SK-N-SH (cell line): ENCODE data around the gene OBSL1. TPM values are rescaled to one million over a fixed set of nuclear protein-coding genes. Genes with fewer than 3 reads are reported as not detected.

Experiments
- CTCF ChIA-PET: fragments of 300-600, 350-600 bp; formaldehyde crosslinking; extraction: SDS; loops from one replicate; lab custom pipeline; 2021; lab: Yijun Ruan, JAX
- POLR2A ChIA-PET: fragments of 350-600 bp; sonication (Branson Sonifier 250); formaldehyde crosslinking; extraction: SDS; loops from one replicate; lab custom pipeline; 2020; ENCODE audit warnings: antibody characterized with exemption, inconsistent platforms; lab: Yijun Ruan, JAX
- DNase-seq: peaks from one replicate; pipeline ENCODE4 v3.0.0; 2012
- H2AFZ ChIP-seq: fragments of 200-600 bp; sonication (generic); 2 replicates; pipeline ENCODE4 v1.8.1; 2016; ENCODE audit warnings: antibody characterized with exemption, mild to moderate bottlenecking, low read depth
- H3F3A ChIP-seq: fragments of 200-600 bp; sonication (generic); replicated peaks from 2 replicates; pipeline ENCODE3; 2016; ENCODE audit warnings: antibody characterized with exemption, mild to moderate bottlenecking; ENCODE audit not compliant: insufficient read depth
- H3K27ac ChIP-seq, 2 experiments: fragments of 200-500 bp in 1 of 2; fragments of 200-600 bp in 1 of 2; sonication (Bioruptor generic) in 1 of 2; sonication (generic), shearing (Covaris generic) in 1 of 2; 2 replicates each; pipeline versions ENCODE4 v1.5.1 to v1.6.1; 2014 to 2016; ENCODE audit warnings: low read depth in 2 of 2, inconsistent platforms in 1 of 2, low read length in 1 of 2, mild to moderate bottlenecking in 1 of 2, mixed read lengths in 1 of 2
- H3K27me3 ChIP-seq: fragments of 200-600 bp; sonication (generic), shearing (Covaris generic); 2 replicates; pipeline ENCODE4 v1.6.1; 2016; ENCODE audit warnings: mixed run types; ENCODE audit not compliant: insufficient read depth
- H3K36me3 ChIP-seq, 2 experiments: fragments of 200-500 bp in 1 of 2; fragments of 200-600 bp in 1 of 2; sonication (Bioruptor generic) in 1 of 2; sonication (generic) in 1 of 2; replicated peaks in 1 of 2; 2 replicates each; pipeline versions ENCODE3 to v1.5.1; 2014 to 2016; ENCODE audit warnings: low read length in 1 of 2, mild to moderate bottlenecking in 1 of 2; ENCODE audit not compliant: insufficient read depth in 2 of 2, control insufficient read depth in 1 of 2
- H3K4me1 ChIP-seq, 2 experiments: fragments of 200-500 bp in 1 of 2; fragments of 200-600 bp in 1 of 2; sonication (Bioruptor generic) in 1 of 2; sonication (generic), shearing (Covaris generic) in 1 of 2; 2 replicates each; pipeline versions ENCODE4 v1.5.1 to v1.6.1; 2014 to 2016; ENCODE audit warnings: low read depth in 1 of 2, low read length in 1 of 2, mixed run types in 1 of 2; ENCODE audit not compliant: insufficient read depth in 2 of 2, control insufficient read depth in 1 of 2
- H3K4me2 ChIP-seq: fragments of 200-600 bp; sonication (generic), shearing (Covaris generic); 2 replicates; pipeline ENCODE4 v1.6.1; 2017; ENCODE audit warnings: mixed run types
- H3K4me3 ChIP-seq, 2 experiments: fragments of 200-500 bp in 1 of 2; fragments of 200-600 bp in 1 of 2; sonication (Bioruptor generic) in 1 of 2; sonication (generic), shearing (Covaris generic) in 1 of 2; 2 replicates each; pipeline versions ENCODE4 v1.5.1 to v1.8.1; 2014 to 2016; ENCODE audit warnings: low read depth in 2 of 2, inconsistent platforms in 1 of 2, low read length in 1 of 2, mild to moderate bottlenecking in 1 of 2, mixed read lengths in 1 of 2, moderate library complexity in 1 of 2
- H3K79me2 ChIP-seq: fragments of 200-600 bp; sonication (generic); 2 replicates; pipeline ENCODE4 v1.8.1; 2017; ENCODE audit warnings: mild to moderate bottlenecking; ENCODE audit not compliant: insufficient read depth
- H3K9ac ChIP-seq: fragments of 200-600 bp; sonication (generic); 2 replicates; pipeline ENCODE4 v1.6.1; 2017; ENCODE audit warnings: mixed run types
- H3K9me2 ChIP-seq: fragments of 200-600 bp; sonication (generic); 2 replicates; pipeline ENCODE4 v1.6.1; 2017; ENCODE audit warnings: mixed run types
- H3K9me3 ChIP-seq: fragments of 200-600 bp; sonication (generic); 2 replicates; pipeline ENCODE4 v1.6.1; 2017; ENCODE audit warnings: mixed run types, mild to moderate bottlenecking, moderate library complexity
- H4K20me1 ChIP-seq: fragments of 200-600 bp; sonication (generic); 2 replicates; pipeline ENCODE4 v1.6.1; 2017; ENCODE audit warnings: mild to moderate bottlenecking, mixed run types; ENCODE audit not compliant: insufficient read depth
- CHD2 ChIP-seq: fragments of 150-350 bp; IDR thresholded peaks from 2 replicates; pipeline ENCODE4 v1.6.1; 2018; ENCODE audit warnings: low read length; ENCODE audit not compliant: partially characterized antibody
- GATA2 ChIP-seq: sonication (generic); formaldehyde crosslinking; IDR thresholded peaks from 2 replicates; pipeline ENCODE4 v1.5.0; 2020; ENCODE audit warnings: mild to moderate bottlenecking, missing genetic modification reagents
- JUND ChIP-seq: IDR thresholded peaks from 2 replicates; pipeline ENCODE4 v1.4.0; 2012
- MXI1 ChIP-seq: IDR thresholded peaks from 2 replicates; pipeline ENCODE4 v1.6.1; 2012; ENCODE audit warnings: mild to moderate bottlenecking, low read depth, low read length, improper control_type of control experiment
- NRF1 ChIP-seq: IDR thresholded peaks from 2 replicates; pipeline ENCODE4 v1.6.1; 2012; ENCODE audit warnings: low read depth, mild to moderate bottlenecking, low read length
- RAD21 ChIP-seq: IDR thresholded peaks from 2 replicates; pipeline ENCODE4 v1.6.1; 2012; ENCODE audit warnings: mild to moderate bottlenecking, low read length
- RXRA ChIP-seq: IDR thresholded peaks from 2 replicates; pipeline ENCODE4 v1.4.0; 2012; ENCODE audit warnings: low read depth, mild to moderate bottlenecking, borderline replicate concordance
- SIN3A ChIP-seq: IDR thresholded peaks from 2 replicates; pipeline ENCODE4 v1.6.1; 2012; ENCODE audit warnings: low read depth, mild to moderate bottlenecking, low read length, moderate library complexity, borderline replicate concordance
- SMC3 ChIP-seq: IDR thresholded peaks from 2 replicates; pipeline ENCODE4 v1.6.1; 2012; ENCODE audit warnings: low read depth, low read length, improper control_type of control experiment
- USF2 ChIP-seq: fragments of 150-350 bp; IDR thresholded peaks from 2 replicates; pipeline ENCODE4 v1.6.1; 2017; ENCODE audit warnings: antibody characterized with exemption, low read length, low read depth, borderline replicate concordance
- WGBS: methylation state at CpG from one replicate; pipeline ENCODE4 v1.1.6; 2017; ENCODE audit warnings: low lambda C conversion rate; 5-methylcytosine and 5-hydroxymethylcytosine counted together
- polyA plus RNA-seq, 3 experiments: library from polyadenylated mRNA; depleted of rRNA; stranded (reverse); fragments of >200 nt; gene quantifications; 2 replicates each; pipeline ENCODE4 v1.2.3, GENCODE V29; 2012
- TF ChIP-seq, protein P1 (sequence below): IDR thresholded peaks from 2 replicates; pipeline ENCODE4; 2012
- TF ChIP-seq, protein P2 (sequence below): IDR thresholded peaks from 2 replicates; pipeline ENCODE4 v1.4.0; 2012; ENCODE audit warnings: low read depth, borderline replicate concordance

The OBSL1 gene
- polyA plus RNA-seq, 1 of the 3 experiments (the other 2 are of a cell fraction) = 93.0 TPM

DNA sequence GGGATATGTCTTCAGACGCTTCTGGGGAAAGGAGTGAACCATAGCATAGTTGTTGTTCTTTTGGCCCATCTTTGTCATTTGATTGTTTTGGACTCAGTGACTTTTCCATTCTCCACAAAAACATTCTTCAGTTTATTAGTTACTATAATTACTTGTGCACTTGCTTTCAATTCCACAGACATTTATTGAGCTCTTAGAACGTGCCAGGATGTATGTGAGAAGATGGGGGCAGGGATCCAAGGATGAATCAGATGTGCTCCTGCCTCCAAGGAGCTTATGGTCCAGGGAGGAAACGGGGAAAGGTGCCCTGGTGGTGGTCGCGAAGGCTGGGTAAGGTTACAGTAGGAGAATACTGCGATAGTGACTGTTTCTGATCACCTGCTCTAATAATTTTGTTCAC is 49.2 kb upstream of the OBSL1 start:
- H3K9ac ChIP-seq = no peak overlapping the region
- no peak overlapping the region for H3K4me3 ChIP-seq
- WGBS = 78% methylated on average over 6 of the region's 6 CpGs
- H3K4me1 ChIP-seq = no peaks in the 10 kb centered on the region
- TF ChIP-seq SIN3A = no peak
- no peak for TF ChIP-seq NRF1
- TF ChIP-seq, protein P1, sequence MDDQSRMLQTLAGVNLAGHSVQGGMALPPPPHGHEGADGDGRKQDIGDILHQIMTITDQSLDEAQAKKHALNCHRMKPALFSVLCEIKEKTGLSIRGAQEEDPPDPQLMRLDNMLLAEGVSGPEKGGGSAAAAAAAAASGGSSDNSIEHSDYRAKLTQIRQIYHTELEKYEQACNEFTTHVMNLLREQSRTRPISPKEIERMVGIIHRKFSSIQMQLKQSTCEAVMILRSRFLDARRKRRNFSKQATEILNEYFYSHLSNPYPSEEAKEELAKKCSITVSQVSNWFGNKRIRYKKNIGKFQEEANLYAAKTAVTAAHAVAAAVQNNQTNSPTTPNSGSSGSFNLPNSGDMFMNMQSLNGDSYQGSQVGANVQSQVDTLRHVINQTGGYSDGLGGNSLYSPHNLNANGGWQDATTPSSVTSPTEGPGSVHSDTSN = no peak
- no peak for TF ChIP-seq MXI1
- TF ChIP-seq SMC3 = no peak
- no peak for TF ChIP-seq CHD2
- TF ChIP-seq GATA2 = no peak
- H3K4me2 ChIP-seq = no peak overlapping the region
- no peak overlapping the region for H3K27ac ChIP-seq
- ChIA-PET POLR2A (no interaction called here), CTCF (interaction anchor here (0.6 to 1.6 kb wide), 6 partner anchors 8 to 91 kb away, joined by 3 to 4 read pairs (median 3); no protein-coding TSS in a partner anchor)
- no peak for DNase-seq
- H3K9me2 ChIP-seq = no peaks in the 10 kb centered on the region
- H3K79me2 ChIP-seq = no peaks in the 10 kb centered on the region
- H3K27me3 ChIP-seq = no peaks in the 10 kb centered on the region
- no peaks in the 10 kb centered on the region for H3F3A ChIP-seq
- peaks cover 0 to 4% of the 10 kb centered on the region in 2 experiments for H3K36me3 ChIP-seq
- no peak overlapping the region for H2AFZ ChIP-seq
- no peaks in the 10 kb centered on the region for H4K20me1 ChIP-seq
- H3K9me3 ChIP-seq = no peaks in the 10 kb centered on the region

DNA sequence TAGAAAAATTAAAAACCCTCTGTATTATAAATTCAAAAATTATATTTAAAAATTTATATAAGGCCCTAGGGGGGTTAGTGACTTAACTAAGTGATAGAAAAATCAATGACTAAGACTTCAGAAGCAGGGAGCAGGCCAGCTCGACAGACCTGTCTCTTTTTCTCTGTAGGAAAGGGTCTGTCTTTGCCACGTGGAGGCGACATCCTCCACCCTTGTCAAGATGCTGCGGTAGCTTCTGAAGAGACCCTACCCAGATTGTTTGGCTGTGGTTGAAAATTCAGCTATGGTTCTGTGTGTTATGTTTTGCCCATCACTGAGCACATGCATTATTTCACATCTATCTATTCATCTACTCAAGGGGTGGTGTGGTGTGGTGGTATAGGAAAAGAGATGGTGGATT is 47.9 kb upstream of the OBSL1 start:
- Histone ChIP-seq H2AFZ (no peak overlapping the region), H3K4me1 (no peaks in the 10 kb centered on the region), H3K4me3 (no peak overlapping the region), H3K36me3 (peaks cover 0 to 14% of the 10 kb centered on the region in 2 experiments), H3F3A (no peaks in the 10 kb centered on the region), H3K9ac (no peak overlapping the region), H3K4me2 (no peak overlapping the region), H3K27ac (no peak overlapping the region), H3K27me3 (no peaks in the 10 kb centered on the region), H3K9me3 (no peaks in the 10 kb centered on the region), H3K9me2 (no peaks in the 10 kb centered on the region), H3K79me2 (no peaks in the 10 kb centered on the region), H4K20me1 (no peaks in the 10 kb centered on the region)
- ChIA-PET POLR2A (no interaction called here), CTCF (interaction anchor here (1.0 to 1.6 kb wide), 8 partner anchors 9 to 89 kb away, joined by 3 to 7 read pairs (median 4); partner anchors contain the start of gene STK11IP)
- no peak for TF ChIP-seq JUND
- TF ChIP-seq USF2 = no peak
- TF ChIP-seq, protein P1 = no peak
- TF ChIP-seq, protein P2, sequence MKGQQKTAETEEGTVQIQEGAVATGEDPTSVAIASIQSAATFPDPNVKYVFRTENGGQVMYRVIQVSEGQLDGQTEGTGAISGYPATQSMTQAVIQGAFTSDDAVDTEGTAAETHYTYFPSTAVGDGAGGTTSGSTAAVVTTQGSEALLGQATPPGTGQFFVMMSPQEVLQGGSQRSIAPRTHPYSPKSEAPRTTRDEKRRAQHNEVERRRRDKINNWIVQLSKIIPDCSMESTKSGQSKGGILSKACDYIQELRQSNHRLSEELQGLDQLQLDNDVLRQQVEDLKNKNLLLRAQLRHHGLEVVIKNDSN = no peak
- TF ChIP-seq RXRA = no peak
- TF ChIP-seq RAD21 = peak; percentile 47
- DNase-seq = no peak
- WGBS = 77% methylated on average over 4 of the region's 4 CpGs
